Measurements from ENCODE around the gene TENM4. TPM values are rescaled to one million over a fixed set of nuclear protein-coding genes. Genes with fewer than 3 reads are reported as not detected.

The TENM4 gene
- total RNA-seq, 4 donors from 2014 or later = 7.7 to 39.3 (median 16.1) TPM

DNA sequence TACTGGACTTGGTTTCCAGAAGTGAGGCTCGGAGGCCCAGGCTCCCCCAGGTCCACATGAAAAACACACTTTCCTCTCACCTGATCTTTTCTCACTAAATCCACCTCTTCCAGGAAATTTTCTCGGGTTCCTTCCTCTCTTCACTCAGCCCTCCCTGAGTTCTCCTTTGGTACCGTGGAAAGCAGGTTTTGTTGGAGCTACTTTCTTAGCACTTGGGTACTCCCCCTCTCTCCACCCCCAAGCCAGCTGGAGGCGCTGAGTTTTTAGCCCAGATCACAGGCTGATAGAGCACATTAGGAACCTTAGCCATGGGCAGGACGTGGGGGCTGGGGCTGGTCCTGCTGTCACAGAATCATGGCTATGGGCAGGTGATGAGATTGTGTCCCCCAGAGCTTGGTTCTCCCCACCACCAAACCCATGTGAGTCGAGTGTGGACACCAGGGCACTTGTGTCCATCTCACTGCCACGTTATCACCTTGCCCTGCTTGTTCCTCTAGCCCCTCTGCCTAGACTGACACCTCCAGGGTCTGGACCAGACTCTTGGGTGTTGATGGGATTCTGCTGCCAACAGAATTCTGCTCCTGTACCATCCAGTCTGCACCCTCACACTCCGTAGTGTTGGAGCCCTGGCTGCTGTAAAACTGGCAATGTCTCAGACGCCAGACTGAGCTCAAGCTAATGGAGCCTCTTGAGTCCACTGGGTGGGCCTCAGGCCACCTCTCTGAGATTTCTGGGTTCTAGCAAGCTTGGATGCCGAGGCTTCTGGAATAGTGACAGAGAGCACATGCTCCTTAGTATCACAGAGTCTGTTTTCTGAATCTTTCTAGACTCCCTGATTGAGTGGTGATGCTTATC lies 791.2 kb downstream of the TENM4 start:
- intact Hi-C loops (cut with DNase I) = no loop called here
- Histone ChIP-seq H3K36me3 (no peaks in the 10 kb centered on the region), H3K27ac (no peak overlapping the region), H3K4me1 (peaks cover 0 to 5% (median 0%) of the 10 kb centered on the region in 3 donors), H3K4me3 (no peak overlapping the region), H3K9me3 (no peaks in the 10 kb centered on the region), H3K27me3 (peaks cover 0 to 14% (median 0%) of the 10 kb centered on the region in 4 donors)
- 53 to 68% methylated on average over 5 to 7 of the region's 10 CpGs for WGBS, 2 donors
- TF ChIP-seq, protein P1, sequence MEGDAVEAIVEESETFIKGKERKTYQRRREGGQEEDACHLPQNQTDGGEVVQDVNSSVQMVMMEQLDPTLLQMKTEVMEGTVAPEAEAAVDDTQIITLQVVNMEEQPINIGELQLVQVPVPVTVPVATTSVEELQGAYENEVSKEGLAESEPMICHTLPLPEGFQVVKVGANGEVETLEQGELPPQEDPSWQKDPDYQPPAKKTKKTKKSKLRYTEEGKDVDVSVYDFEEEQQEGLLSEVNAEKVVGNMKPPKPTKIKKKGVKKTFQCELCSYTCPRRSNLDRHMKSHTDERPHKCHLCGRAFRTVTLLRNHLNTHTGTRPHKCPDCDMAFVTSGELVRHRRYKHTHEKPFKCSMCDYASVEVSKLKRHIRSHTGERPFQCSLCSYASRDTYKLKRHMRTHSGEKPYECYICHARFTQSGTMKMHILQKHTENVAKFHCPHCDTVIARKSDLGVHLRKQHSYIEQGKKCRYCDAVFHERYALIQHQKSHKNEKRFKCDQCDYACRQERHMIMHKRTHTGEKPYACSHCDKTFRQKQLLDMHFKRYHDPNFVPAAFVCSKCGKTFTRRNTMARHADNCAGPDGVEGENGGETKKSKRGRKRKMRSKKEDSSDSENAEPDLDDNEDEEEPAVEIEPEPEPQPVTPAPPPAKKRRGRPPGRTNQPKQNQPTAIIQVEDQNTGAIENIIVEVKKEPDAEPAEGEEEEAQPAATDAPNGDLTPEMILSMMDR (IDR thresholded peaks at IDR 0.05) = no peak
- TF ChIP-seq POLR2A (IDR thresholded peaks at IDR 0.05) = no peak
- no peak for DNase-seq

DNA sequence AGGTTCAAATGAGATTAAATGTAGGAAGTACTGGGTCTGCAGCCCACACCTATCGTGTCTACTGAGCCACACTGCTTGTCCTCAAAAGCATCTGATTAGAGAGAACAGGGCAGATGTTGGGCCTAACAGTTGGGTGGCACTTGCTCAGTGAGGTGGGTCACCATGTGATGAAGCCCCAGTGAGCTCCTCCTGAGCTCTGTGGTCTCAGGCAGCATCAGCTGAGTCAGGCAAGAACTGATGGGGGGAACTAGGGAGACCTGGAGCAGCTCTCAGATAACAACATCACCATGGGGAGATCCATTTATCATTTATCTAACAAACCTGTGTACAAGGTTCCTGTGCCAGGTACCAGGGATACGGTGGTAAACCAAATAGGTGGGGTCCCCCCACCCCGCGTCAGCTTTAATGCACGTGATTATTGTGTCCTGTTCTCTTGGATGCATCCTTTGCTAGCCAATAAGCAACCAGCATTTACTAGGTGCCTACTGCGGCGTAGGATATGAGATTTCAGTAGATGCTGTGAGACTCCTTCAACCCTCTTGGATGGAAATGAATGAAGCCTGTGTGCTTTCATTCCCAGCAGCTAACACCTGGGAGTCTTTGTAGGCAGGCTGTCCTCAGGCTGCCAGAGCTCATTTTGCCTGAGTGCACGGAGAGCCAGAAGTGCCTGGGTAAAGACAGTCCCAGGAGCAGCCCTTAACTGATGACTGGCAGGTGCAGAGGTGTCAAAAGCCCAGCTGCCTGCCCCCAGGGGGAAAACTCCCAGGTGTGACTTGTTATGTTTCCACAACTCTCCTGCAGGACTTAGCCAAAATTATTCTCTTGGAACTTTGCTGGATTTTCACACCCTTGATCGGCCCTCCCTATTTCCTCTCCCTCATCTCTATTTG lies 792.6 kb downstream of the TENM4 start:
- Histone ChIP-seq H3K27ac (no peak overlapping the region), H3K36me3 (no peaks in the 10 kb centered on the region), H3K9me3 (no peaks in the 10 kb centered on the region), H3K4me1 (peaks cover 0 to 5% (median 0%) of the 10 kb centered on the region in 3 donors), H3K27me3 (peaks cover 0 to 18% (median 0%) of the 10 kb centered on the region in 4 donors), H3K4me3 (no peak overlapping the region)
- intact Hi-C loops (cut with DNase I) = no loop called here
- no peak for DNase-seq
- no peak for TF ChIP-seq POLR2A (IDR thresholded peaks at IDR 0.05)
- TF ChIP-seq, protein P1 (IDR thresholded peaks at IDR 0.05) = no peak
- 45 to 70% methylated on average over 8 to 9 of the region's 9 CpGs for whole genome bisulfite sequencing, 2 donors

DNA sequence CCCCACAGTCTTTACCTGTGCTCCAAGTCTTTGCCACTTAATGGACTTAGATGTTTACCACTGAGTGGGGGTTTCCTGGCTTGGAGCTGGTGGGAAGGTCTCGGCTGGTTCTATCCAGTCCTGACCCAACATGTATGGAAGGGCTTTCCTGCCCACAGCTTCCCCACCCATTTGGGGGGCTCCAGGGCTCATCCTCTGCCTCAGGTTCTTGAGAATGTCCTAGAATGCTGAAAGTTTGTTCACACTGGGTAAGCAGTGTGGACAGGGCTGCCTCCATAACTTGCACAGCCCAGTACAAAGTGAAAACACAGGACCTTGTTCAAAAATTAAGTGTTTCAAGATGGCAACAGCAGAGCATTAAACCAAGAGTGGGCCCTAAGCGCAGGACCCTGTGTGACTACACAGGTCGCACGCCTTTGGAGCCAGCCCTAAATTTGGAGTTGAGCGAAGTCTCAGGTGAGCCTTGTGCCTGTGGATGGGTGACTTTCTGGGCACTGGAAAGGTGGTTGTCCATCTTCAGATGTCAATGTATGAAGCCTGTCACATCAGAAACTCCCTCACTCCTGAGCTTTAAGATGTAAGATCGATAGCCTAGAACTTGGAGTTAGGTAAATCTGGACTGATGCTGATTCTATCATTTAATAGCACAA lies 793.4 kb downstream of the TENM4 start:
- Histone ChIP-seq H3K4me3 (no peak overlapping the region), H3K27ac (no peak overlapping the region)

DNA sequence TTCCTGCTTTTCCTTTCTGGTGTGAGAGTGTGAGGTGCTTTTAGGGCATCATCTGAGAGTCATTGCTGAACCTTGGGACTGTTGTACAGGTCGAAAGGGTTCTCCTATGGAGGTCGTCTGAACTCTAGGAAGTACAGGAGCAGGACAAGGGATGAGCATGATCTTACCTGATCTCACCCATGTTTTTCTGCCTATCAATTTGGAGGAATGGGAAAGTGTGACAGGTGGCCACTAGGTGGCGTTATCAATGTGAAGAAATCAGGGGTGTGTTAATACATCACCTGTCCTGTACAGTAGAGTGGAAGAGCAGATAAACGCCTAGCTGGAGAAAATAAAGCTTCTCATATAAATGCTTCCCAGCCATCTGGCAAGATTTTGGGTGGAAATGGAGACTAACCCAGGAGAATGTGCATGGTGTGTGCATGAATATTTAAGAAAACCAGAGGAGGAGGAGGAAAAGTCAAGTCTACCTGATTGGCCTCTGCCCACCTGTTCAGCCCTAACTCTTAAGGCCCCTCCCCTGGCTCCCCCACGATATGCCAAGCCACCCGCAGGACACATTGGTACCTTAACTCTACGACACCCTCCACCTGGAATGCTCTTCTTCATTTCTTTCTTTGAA lies 794.2 kb downstream of the TENM4 start:
- WGBS, 2 donors = 19 to 22% methylated on average over 7 of the region's 7 CpGs
- Histone ChIP-seq H3K9me3 (no peaks in the 10 kb centered on the region), H3K36me3 (no peaks in the 10 kb centered on the region), H3K27me3 (peaks cover 0 to 18% (median 0%) of the 10 kb centered on the region in 4 donors), H3K4me3 (no peak overlapping the region), H3K4me1 (peaks cover 0 to 5% (median 0%) of the 10 kb centered on the region in 3 donors), H3K27ac (no peak overlapping the region)
- TF ChIP-seq, protein P1 (IDR thresholded peaks at IDR 0.05) = peak; percentile 75 to 88 (median 82)
- no peak for TF ChIP-seq POLR2A (IDR thresholded peaks at IDR 0.05)
- intact Hi-C loops (cut with DNase I) = no loop called here
- DNase-seq = no peak

More for the DNA sequence above, 793.4 kb downstream of the TENM4 start:
- intact Hi-C loops (cut with DNase I) = no loop called here
- no peak for TF ChIP-seq POLR2A (IDR thresholded peaks at IDR 0.05)
- TF ChIP-seq, protein P1 (IDR thresholded peaks at IDR 0.05) = no peak
- peaks cover 0 to 5% (median 0%) of the 10 kb centered on the region in 3 donors for H3K4me1 ChIP-seq
- DNase-seq = no peak
- peaks cover 0 to 18% (median 0%) of the 10 kb centered on the region in 4 donors for H3K27me3 ChIP-seq
- no peaks in the 10 kb centered on the region for H3K9me3 ChIP-seq
- WGBS, 2 donors = 86 to 94% methylated on average over 5 to 6 of the region's 6 CpGs
- H3K36me3 ChIP-seq = no peaks in the 10 kb centered on the region
